Stimulated activated CD4-positive, alpha-beta T cell treated with anti-CD3 and anti-CD28 coated beads, Interleukin-4, amount 100 ng/mL, for 1 hour (primary cell): Measurements from ENCODE around the gene CFAP410.

Experiments used
- DNase-seq: peaks from one replicate; pipeline ENCODE4 v3.0.0-alpha.2; 2020

Gene CFAP410

GRCh38 chr21:44282370-44282769, 56.8 kb downstream of the CFAP410 start:
- DNase-seq: no peak

- DNase-seq: no peak
Observed at GRCh38 chr21:44281801-44282200, 57.4 kb downstream of the CFAP410 start.

GRCh38 chr21:44279354-44280260, 59.6 kb downstream of the CFAP410 start:
- no peak for DNase-seq
